ENCODE data around the gene ZIC4. TPM values are rescaled to one million over a fixed set of nuclear protein-coding genes. Genes with fewer than 3 reads are reported as not detected.

Gene ZIC4
- total and polyA plus RNA-seq, 7 donors = not detected

DNA sequence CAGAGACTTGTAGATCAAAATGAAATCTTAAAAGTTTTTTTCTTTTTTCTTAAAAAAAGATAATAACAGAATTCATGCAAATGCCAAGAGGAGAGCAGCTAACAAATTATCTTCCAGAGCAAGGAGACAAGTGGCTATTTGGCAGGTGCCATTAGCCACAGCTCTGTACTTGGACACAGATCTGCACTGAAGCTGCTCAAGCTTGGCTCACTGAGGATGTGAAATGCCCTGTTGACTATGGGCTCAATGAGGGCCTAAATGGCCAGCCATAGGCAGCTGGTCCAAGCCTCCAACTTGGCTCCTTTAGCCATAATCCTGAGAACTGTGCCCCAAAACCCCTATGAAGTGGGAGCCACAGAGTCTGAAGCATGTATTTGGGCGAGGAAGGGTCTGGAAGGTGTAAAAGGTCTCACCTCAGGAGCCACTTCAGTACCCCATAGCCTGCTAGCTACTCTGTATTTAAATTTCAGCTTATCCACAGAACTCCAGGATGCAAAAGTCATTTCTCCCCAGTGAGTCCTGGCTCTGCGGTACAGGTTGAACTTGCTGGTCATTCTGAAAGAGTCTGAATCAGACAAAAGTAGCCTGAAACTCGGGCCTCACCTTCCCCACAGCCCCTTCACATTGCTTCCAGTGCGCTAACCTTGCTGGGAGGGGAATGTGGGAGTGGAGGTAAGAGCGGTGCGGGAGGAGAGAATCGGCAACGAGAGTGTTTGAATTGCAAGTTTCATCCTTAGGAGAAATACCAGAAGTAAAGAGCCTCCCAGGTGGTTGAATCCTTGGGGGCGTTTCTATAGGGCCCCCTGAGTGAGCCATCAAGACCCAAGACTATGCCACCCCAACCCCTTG lies 48.0 kb downstream of the ZIC4 start:
- 7 to 10% methylated on average over 9 of the region's 9 CpGs for WGBS, 2 donors
- H3K9me3 ChIP-seq = peaks cover 0 to 3% (median 0%) of the 10 kb centered on the region in 4 donors
- no peak overlapping the region for H3K4me3 ChIP-seq
- no peak for DNase-seq
- TF ChIP-seq, protein P1, sequence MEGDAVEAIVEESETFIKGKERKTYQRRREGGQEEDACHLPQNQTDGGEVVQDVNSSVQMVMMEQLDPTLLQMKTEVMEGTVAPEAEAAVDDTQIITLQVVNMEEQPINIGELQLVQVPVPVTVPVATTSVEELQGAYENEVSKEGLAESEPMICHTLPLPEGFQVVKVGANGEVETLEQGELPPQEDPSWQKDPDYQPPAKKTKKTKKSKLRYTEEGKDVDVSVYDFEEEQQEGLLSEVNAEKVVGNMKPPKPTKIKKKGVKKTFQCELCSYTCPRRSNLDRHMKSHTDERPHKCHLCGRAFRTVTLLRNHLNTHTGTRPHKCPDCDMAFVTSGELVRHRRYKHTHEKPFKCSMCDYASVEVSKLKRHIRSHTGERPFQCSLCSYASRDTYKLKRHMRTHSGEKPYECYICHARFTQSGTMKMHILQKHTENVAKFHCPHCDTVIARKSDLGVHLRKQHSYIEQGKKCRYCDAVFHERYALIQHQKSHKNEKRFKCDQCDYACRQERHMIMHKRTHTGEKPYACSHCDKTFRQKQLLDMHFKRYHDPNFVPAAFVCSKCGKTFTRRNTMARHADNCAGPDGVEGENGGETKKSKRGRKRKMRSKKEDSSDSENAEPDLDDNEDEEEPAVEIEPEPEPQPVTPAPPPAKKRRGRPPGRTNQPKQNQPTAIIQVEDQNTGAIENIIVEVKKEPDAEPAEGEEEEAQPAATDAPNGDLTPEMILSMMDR (IDR thresholded peaks at IDR 0.05) = no peak
- no peak for TF ChIP-seq POLR2AphosphoS5 (IDR thresholded peaks at IDR 0.05)
- TF ChIP-seq EP300 (IDR thresholded peaks at IDR 0.05) = no peak
- no peak for TF ChIP-seq POLR2A (IDR thresholded peaks at IDR 0.05)
- H3K4me1 ChIP-seq = peaks cover 0 to 12% (median 4%) of the 10 kb centered on the region in 4 donors
- peaks cover 57 to 100% (median 84%) of the 10 kb centered on the region in 3 donors for H3K27me3 ChIP-seq
- H3K36me3 ChIP-seq = no peaks in the 10 kb centered on the region
- intact Hi-C loops (cut with DNase I) = no loop called here
- H3K27ac ChIP-seq = no peak overlapping the region

DNA sequence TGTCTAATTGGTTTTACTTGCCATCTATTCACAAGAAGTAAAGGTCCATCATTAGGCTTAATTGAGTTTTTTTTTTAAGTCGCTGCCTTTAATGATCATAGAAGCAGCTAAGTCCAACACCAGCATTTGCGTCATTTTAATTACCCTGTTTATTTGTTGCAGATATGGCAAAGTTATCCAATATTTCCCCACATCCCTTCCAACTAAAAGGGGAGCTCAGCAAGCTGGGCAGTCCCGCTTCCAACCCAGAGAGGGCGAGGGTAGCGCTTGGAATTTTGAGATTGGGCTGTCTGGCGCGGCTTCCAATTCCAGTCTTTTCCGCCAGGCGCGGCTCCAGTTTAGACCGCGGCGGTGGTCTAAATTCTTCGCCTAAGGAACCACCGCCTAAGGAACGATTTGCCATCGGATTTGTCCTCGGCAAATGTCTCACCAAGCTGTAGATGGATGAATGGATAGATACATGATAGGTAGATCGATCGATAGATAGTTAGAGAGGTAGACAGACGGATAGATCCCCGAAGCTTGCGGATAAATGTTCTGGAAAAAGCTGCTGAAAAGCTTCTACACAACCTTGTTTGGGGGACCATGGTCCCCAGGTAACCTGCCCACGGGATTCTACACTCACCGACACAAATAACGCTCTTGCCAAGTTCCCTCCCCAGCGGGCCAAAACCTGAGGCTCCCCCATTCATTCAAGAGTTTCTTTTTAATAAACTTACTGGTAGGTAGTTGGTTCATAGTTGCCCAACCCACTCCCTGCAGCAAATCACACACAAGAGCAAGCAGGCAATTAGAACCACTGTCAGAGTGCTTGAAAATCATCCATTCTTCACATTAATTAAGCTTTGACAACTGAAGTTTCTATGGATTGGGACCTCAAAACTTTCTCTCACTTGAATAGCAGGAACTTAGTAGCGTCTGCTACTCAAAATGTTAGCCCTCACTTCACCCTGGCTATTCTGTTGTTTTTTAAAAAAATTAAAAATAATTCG lies 49.1 kb downstream of the ZIC4 start:
- Histone ChIP-seq H3K27ac (no peak overlapping the region), H3K36me3 (no peaks in the 10 kb centered on the region), H3K27me3 (peaks cover 59 to 100% (median 96%) of the 10 kb centered on the region in 3 donors), H3K4me1 (peaks cover 0 to 12% (median 4%) of the 10 kb centered on the region in 4 donors), H3K9me3 (peaks cover 0 to 3% (median 0%) of the 10 kb centered on the region in 4 donors), H3K4me3 (no peak overlapping the region)
- TF ChIP-seq POLR2A (IDR thresholded peaks at IDR 0.05) = no peak
- TF ChIP-seq, protein P1 (IDR thresholded peaks at IDR 0.05) = no peak
- no peak for TF ChIP-seq EP300 (IDR thresholded peaks at IDR 0.05)
- no peak for TF ChIP-seq POLR2AphosphoS5 (IDR thresholded peaks at IDR 0.05)
- intact Hi-C loops (cut with DNase I) = no loop called here
- DNase-seq = no peak
- WGBS, 2 donors = 10 to 20% methylated on average over 29 of the region's 29 CpGs

DNA sequence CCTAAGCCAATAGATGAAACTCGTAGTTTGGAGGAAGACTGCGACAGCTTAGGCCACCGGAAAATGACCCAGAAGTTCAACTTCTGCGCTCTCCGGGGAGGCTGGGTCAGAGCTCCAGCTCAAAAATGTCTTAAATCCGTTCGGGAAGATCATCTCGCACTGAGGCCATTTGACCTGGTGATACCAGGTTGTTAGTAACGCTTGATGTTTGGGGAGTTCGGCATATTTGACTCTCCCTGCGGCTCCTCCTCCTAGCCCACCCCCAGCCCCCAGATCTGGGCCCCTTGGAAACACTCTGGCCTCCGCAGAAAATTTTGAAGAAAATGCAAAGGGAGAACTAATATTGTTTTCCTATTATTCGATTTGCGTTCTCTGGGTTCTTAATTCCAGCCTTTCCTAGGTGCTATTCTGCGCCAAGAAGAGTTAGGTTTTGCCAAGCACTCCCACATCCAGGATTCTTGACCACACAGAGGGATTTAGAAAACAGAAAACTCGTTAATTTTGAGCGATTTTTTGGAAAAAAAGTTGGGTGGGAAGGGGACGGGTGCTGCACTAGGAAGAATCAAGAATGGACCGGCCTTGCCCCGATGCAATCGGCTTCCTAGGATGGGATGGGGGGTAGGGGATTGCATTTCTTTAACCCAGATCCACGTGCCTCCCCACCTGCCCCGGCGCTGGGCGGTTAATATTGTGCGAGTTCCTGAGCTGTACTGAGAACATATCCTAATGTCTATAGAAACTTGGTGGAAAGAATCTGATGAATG lies 50.0 kb downstream of the ZIC4 start:
- Histone ChIP-seq H3K4me1 (peaks cover 0 to 12% (median 4%) of the 10 kb centered on the region in 4 donors), H3K27ac (no peak overlapping the region), H3K4me3 (no peak overlapping the region), H3K27me3 (peaks cover 58 to 92% (median 91%) of the 10 kb centered on the region in 3 donors), H3K9me3 (peaks cover 0 to 3% (median 0%) of the 10 kb centered on the region in 4 donors), H3K36me3 (no peaks in the 10 kb centered on the region)
- no peak for DNase-seq
- TF ChIP-seq POLR2A (IDR thresholded peaks at IDR 0.05) (no peak), POLR2AphosphoS5 (IDR thresholded peaks at IDR 0.05) (no peak), EP300 (IDR thresholded peaks at IDR 0.05) (no peak)
- TF ChIP-seq, protein P1 (IDR thresholded peaks at IDR 0.05) = no peak
- intact Hi-C loops (cut with DNase I) = no loop called here
- 5 to 12% methylated on average over 26 of the region's 26 CpGs for WGBS, 2 donors

DNA sequence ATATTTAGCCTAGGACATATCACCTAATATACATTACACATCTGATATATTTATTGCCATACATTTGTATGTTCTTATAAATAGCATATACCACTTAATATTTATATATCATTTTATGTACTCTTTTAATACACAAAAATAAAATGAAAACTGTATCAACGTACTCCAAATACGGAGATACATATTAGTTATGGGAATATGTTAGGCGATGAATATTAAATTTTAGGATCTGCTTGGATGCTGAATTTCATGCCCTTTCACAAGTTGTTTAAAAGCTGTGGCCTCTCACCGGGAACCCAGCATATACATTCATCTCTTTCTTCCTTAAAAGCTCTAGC lies 50.6 kb downstream of the ZIC4 start:
- peaks cover 0 to 3% (median 0%) of the 10 kb centered on the region in 4 donors for H3K9me3 ChIP-seq
- no peak for DNase-seq
- H3K36me3 ChIP-seq = no peaks in the 10 kb centered on the region
- TF ChIP-seq POLR2AphosphoS5 (IDR thresholded peaks at IDR 0.05) = no peak
- no peak for TF ChIP-seq EP300 (IDR thresholded peaks at IDR 0.05)
- TF ChIP-seq, protein P1 (IDR thresholded peaks at IDR 0.05) = no peak
- TF ChIP-seq POLR2A (IDR thresholded peaks at IDR 0.05) = no peak
- no peak overlapping the region for H3K27ac ChIP-seq
- H3K4me1 ChIP-seq = peaks cover 0 to 12% (median 2%) of the 10 kb centered on the region in 4 donors
- H3K4me3 ChIP-seq = no peak overlapping the region
- peaks cover 52 to 86% (median 85%) of the 10 kb centered on the region in 3 donors for H3K27me3 ChIP-seq
- WGBS, 2 donors = 7 to 10% methylated on average over 4 of the region's 4 CpGs
- intact Hi-C loops (cut with DNase I) = no loop called here

All from sigmoid colon (tissue), 7 donors.